Endothelial cell of umbilical vein (primary cell): ENCODE measurements around the gene TCTN2. TPM values are rescaled to one million over a fixed set of nuclear protein-coding genes. Genes with fewer than 3 reads are reported as not detected.

Experiments
- BruUV-seq: library from RNA; stranded (reverse); fragments of 400-500 nt; replicated peaks from 2 replicates; lab custom pipeline; 2021; lab: Mats Ljungman, UMichigan
- CTCF ChIA-PET: fragments of 300-600, 350-600 bp; sonication (Branson Sonifier 250); formaldehyde crosslinking; loops from one replicate; lab custom pipeline; 2021; ENCODE audit warnings: antibody characterized with exemption, inconsistent platforms; lab: Charles Lee
- POLR2A ChIA-PET: fragments of 300-600, 350-600 bp; sonication (Branson Sonifier 250); formaldehyde crosslinking; loops from one replicate; lab custom pipeline; 2021; ENCODE audit warnings: antibody characterized with exemption, inconsistent platforms; lab: Charles Lee
- DNase-seq: peaks from one replicate; pipeline ENCODE4 v3.0.0-alpha.2; 2011; ENCODE audit warnings: low read depth, low spot score
- FAIRE-seq: peaks from 2 replicates; lab custom pipeline; 2011; peaks lifted over from hg19 to GRCh38; lab: Jason Lieb, UNC
- H2AFZ ChIP-seq: 2 replicates; pipeline ENCODE4 v1.6.0; 2012; ENCODE audit warnings: low read depth, low read length, control low read depth, inconsistent platforms
- H3K27ac ChIP-seq: 2 replicates; pipeline ENCODE4 v1.5.1; 2011; ENCODE audit warnings: low read depth, mild to moderate bottlenecking, control low read depth, low read length, moderate library complexity; ENCODE audit not compliant: insufficient read depth
- H3K27me3 ChIP-seq, 2 experiments: 2 replicates each; pipeline versions ENCODE4 v1.6.0 to v1.6.1; 2011; ENCODE audit warnings: low read length in 2 of 2, mixed read lengths in 1 of 2; ENCODE audit not compliant: control insufficient read depth in 2 of 2, insufficient read depth in 2 of 2
- H3K36me3 ChIP-seq, 2 experiments: 2 replicates in 1 of 2; 3 replicates in 1 of 2; pipeline ENCODE4 v1.5.1; 2011; ENCODE audit warnings: low read length in 2 of 2, mild to moderate bottlenecking in 1 of 2, moderate library complexity in 1 of 2; ENCODE audit not compliant: control insufficient read depth in 2 of 2, insufficient read depth in 2 of 2; ENCODE audit errors: extremely low read depth in 1 of 2
- H3K4me1 ChIP-seq: 3 replicates; pipeline ENCODE4 v1.5.1; 2011; ENCODE audit warnings: mild to moderate bottlenecking, low read length; ENCODE audit not compliant: control insufficient read depth, insufficient read depth; ENCODE audit errors: extremely low read depth
- H3K4me2 ChIP-seq: 2 replicates; pipeline ENCODE4 v1.6.1; 2011; ENCODE audit warnings: low read length, control low read depth, mixed read lengths; ENCODE audit not compliant: insufficient read depth
- H3K4me3 ChIP-seq, 3 experiments: fragments of 200-600 bp in 1 of 3; sonication (generic), shearing (Covaris generic) in 1 of 3; replicated peaks in 1 of 3; 2 replicates each; pipeline ENCODE4 v1.5.1; 2011 to 2016; ENCODE audit warnings: control low read depth in 3 of 3, low read length in 3 of 3, mild to moderate bottlenecking in 2 of 3, inconsistent platforms in 1 of 3, low read depth in 1 of 3, moderate library complexity in 1 of 3; ENCODE audit not compliant: insufficient read depth in 1 of 3
- H3K79me2 ChIP-seq: 2 replicates; pipeline ENCODE4 v1.6.0; 2012; ENCODE audit warnings: low read length, inconsistent platforms; ENCODE audit not compliant: control insufficient read depth, insufficient read depth
- H3K9ac ChIP-seq: replicated peaks from 2 replicates; pipeline ENCODE3; 2011; ENCODE audit warnings: low read length, control low read depth; ENCODE audit not compliant: insufficient read depth; ENCODE audit errors: extremely low read depth
- H3K9me1 ChIP-seq: replicated peaks from 3 replicates; pipeline ENCODE4 v1.6.0; 2011; ENCODE audit warnings: mild to moderate bottlenecking, low read length; ENCODE audit not compliant: control insufficient read depth, insufficient read depth; ENCODE audit errors: extremely low read depth
- H3K9me3 ChIP-seq: replicated peaks from 2 replicates; pipeline ENCODE4 v1.5.1; 2012; ENCODE audit warnings: low read length, inconsistent platforms; ENCODE audit not compliant: control insufficient read depth, insufficient read depth
- H4K20me1 ChIP-seq: replicated peaks from 2 replicates; pipeline ENCODE3; 2011; ENCODE audit warnings: mild to moderate bottlenecking, low read length; ENCODE audit not compliant: control insufficient read depth, insufficient read depth; ENCODE audit errors: extremely low read depth
- CTCF ChIP-seq, 2 donors: IDR thresholded peaks; 1 replicate in 1 of 2; 2 replicates in 1 of 2; pipeline ENCODE4 v1.5.1; 2011; ENCODE audit warnings: low read length in 2 of 2, mild to moderate bottlenecking in 2 of 2, moderate library complexity in 2 of 2, control low read depth in 1 of 2, inconsistent platforms in 1 of 2, low read depth in 1 of 2; ENCODE audit not compliant: insufficient read depth in 1 of 2; ENCODE audit errors: extremely low read depth in 1 of 2
- EZH2 ChIP-seq: IDR thresholded peaks from 2 replicates; pipeline ENCODE4 v1.6.1; 2012; ENCODE audit warnings: borderline replicate concordance, low read depth, mild to moderate bottlenecking, moderate library complexity, low read length, inconsistent platforms; ENCODE audit not compliant: severe bottlenecking
- FOS ChIP-seq: IDR thresholded peaks from 2 replicates; pipeline ENCODE4 v1.6.1; 2011; ENCODE audit warnings: mild to moderate bottlenecking, low read length, moderate library complexity, borderline replicate concordance; ENCODE audit not compliant: insufficient read depth
- GATA2 ChIP-seq: IDR thresholded peaks from 2 replicates; pipeline ENCODE4 v1.7.0; 2011; ENCODE audit warnings: low read depth, mild to moderate bottlenecking, moderate library complexity, mixed read lengths, low read length; ENCODE audit not compliant: insufficient read length, insufficient read depth
- JUN ChIP-seq: IDR thresholded peaks from 2 replicates; pipeline ENCODE4 v1.6.1; 2011; ENCODE audit warnings: borderline replicate concordance, low read depth; ENCODE audit not compliant: insufficient read length, insufficient read depth
- MAX ChIP-seq: IDR thresholded peaks from 2 replicates; pipeline ENCODE4 v1.6.1; 2011; ENCODE audit not compliant: insufficient read depth, insufficient read length
- MYC ChIP-seq: IDR thresholded peaks from one replicate; pipeline ENCODE4 v1.6.1; 2011; ENCODE audit warnings: mild to moderate bottlenecking, low read depth, low read length
- POLR2A ChIP-seq: IDR thresholded peaks from 2 replicates; pipeline ENCODE4 v1.6.1; 2012; ENCODE audit warnings: low read depth, mild to moderate bottlenecking, control low read depth, low read length
- POLR2AphosphoS5 ChIP-seq: IDR thresholded peaks from 2 replicates; pipeline ENCODE4 v1.6.1; 2012; ENCODE audit warnings: low read depth, mild to moderate bottlenecking, control low read depth, low read length, moderate library complexity; ENCODE audit not compliant: insufficient read depth
- dilution Hi-C: fragments of 300-500 bp; cut with MboI; formaldehyde crosslinking; loops from one replicate; pipeline ENCODE4 v1.15.0; 2019; ENCODE audit warnings: low sequenced_read_pairs; ENCODE audit not compliant: extremely low pct_ligation_motif_present
- intact Hi-C: fragments of 100-400 bp; cut with micrococcal nuclease; formaldehyde crosslinking; loops from one replicate; pipeline ENCODE4 v1.10.0; 2022
- polyA plus RNA-seq, 4 experiments: library from polyadenylated mRNA; depleted of rRNA in 3 of 4; stranded (reverse) in 3 of 4; unstranded in 1 of 4; fragments of >200 nt; gene quantifications; 2 replicates each; pipeline versions ENCODE4 v1.2.1 to v1.2.3, GENCODE V29; 2011 to 2012; ENCODE audit warnings: missing spikeins in 1 of 4
- total RNA-seq: library from RNA; stranded (reverse); gene quantifications from 2 replicates; pipeline ENCODE4 v1.2.3, GENCODE V29; 2021

TCTN2 gene
- total and polyA plus RNA-seq, 2 donors (not counting 3 experiments of a cell fraction or from before 2014, with no cell fraction given) = 11.2 to 16.7 TPM

- no peaks in the 10 kb centered on the region for H3K9me1 ChIP-seq
- dilution Hi-C loops (no loop called here), intact Hi-C loops (loop anchor here (1.0 kb wide), 1 partner anchor 32 kb away; no protein-coding TSS in a partner anchor)
- H3K9ac ChIP-seq = no peak overlapping the region
- no peak overlapping the region for H3K4me3 ChIP-seq
- peaks cover 18 to 27% of the 10 kb centered on the region in 2 experiments for H3K36me3 ChIP-seq
- no peak overlapping the region for H3K4me2 ChIP-seq
- no peaks in the 10 kb centered on the region for H3K79me2 ChIP-seq
- no peaks in the 10 kb centered on the region for H3K27me3 ChIP-seq
- H2AFZ ChIP-seq = no peak overlapping the region
- H3K27ac ChIP-seq = no peak overlapping the region
- ChIA-PET CTCF (no interaction called here), POLR2A (no interaction called here)
- H3K9me3 ChIP-seq = no peaks in the 10 kb centered on the region
- FAIRE-seq = no peak
- no TSS peak for BruUV-seq
- DNase-seq = no peak
- H4K20me1 ChIP-seq = no peaks in the 10 kb centered on the region
- TF ChIP-seq MAX = no peak
- TF ChIP-seq EZH2 = no peak
- no peak for TF ChIP-seq FOS
- no peaks in the 10 kb centered on the region for H3K4me1 ChIP-seq
Measured at GRCh38 chr12:123744836-123745235, 73.9 kb downstream of the TCTN2 start.

- no peaks in the 10 kb centered on the region for H4K20me1 ChIP-seq
- CTCF ChIA-PET = no interaction called here
- H3K9me3 ChIP-seq = no peaks in the 10 kb centered on the region
- no TSS peak for BruUV-seq
- no peak overlapping the region for H3K27ac ChIP-seq
- peaks cover 12 to 28% of the 10 kb centered on the region in 2 experiments for H3K36me3 ChIP-seq
- POLR2A ChIA-PET = no interaction called here
- no peaks in the 10 kb centered on the region for H3K27me3 ChIP-seq
- no peaks in the 10 kb centered on the region for H3K4me1 ChIP-seq
- no peak overlapping the region for H3K4me2 ChIP-seq
- no peak for FAIRE-seq
- H3K9ac ChIP-seq = no peak overlapping the region
- DNase-seq = no peak
- no peaks in the 10 kb centered on the region for H3K9me1 ChIP-seq
- no peaks in the 10 kb centered on the region for H3K79me2 ChIP-seq
- dilution Hi-C loops = no loop called here
- H3K4me3 ChIP-seq = no peak overlapping the region
- H2AFZ ChIP-seq = no peak overlapping the region
- no peak for TF ChIP-seq MYC
- no peak for TF ChIP-seq POLR2A
- TF ChIP-seq POLR2AphosphoS5 = no peak
- TF ChIP-seq CTCF (IDR thresholded peaks at IDR 0.05; ENCODE audit: extremely low read depth in 1 of 2, insufficient read depth in 1 of 2, low read depth in 1 of 2, low read length in 2 of 2) = no peak
- no peak for TF ChIP-seq MAX
- no peak for TF ChIP-seq EZH2
- no peak for TF ChIP-seq FOS
- no peak for TF ChIP-seq JUN
- TF ChIP-seq GATA2 = no peak
- intact Hi-C loops = no loop called here
Measured at GRCh38 chr12:123747309-123747708, 76.4 kb downstream of the TCTN2 start.
